ENCODE results near the gene GRM8.

DNA sequence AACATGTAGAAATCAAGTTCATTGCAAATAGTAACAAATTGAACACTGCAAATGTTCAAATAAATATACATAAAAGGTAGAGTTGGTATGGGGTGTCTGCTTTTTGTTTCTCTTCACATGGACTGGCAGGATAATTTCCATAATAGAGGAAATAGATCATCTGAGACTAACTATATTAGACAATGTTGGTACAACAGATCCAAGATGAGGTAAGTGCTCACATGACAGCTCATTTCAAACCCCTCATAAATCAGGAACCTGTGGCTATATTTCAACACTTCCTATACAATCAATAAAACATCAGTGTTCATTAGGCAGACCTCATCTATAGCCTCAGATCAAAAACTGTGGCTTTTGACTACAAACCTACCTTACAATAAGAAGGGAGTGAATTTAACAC is 469.1 kb downstream of the GRM8 start:
- TF ChIP-seq SUZ12 (IDR thresholded peaks at IDR 0.05; ENCODE audit: extremely low read depth, insufficient read depth, insufficient read length), result no peak
- TF ChIP-seq ZNF274 (IDR thresholded peaks at IDR 0.05; ENCODE audit: low read depth, low read length), result no peak
